C4-2B (cell line): ENCODE results near the gene CCDC170.

ENCODE experiments used
- CTCF ChIP-seq: fragments of 450-650 bp; conservative IDR thresholded peaks from 2 replicates; pipeline ENCODE4 v1.5.1; 2017; ENCODE audit warnings: mild to moderate bottlenecking
- ZFX ChIP-seq: fragments of 450-650 bp; IDR thresholded peaks from 2 replicates; pipeline ENCODE4 v1.6.1; 2017

- no peak for TF ChIP-seq CTCF
- TF ChIP-seq ZFX, result no peak
Observed at GRCh38 chr6:151536188-151536479, 42.3 kb downstream of the CCDC170 start.
